GM20431 (cell line): Measurements from ENCODE around the gene FOXP1.
"Not testable (repeated sequence)": the region's sequence is repeated elsewhere in the genome, so short reads cannot be mapped to it uniquely, and the experiment has no call there.

Source experiments
- in situ Hi-C: fragments of 300-500 bp; cut with MseI, MboI; formaldehyde crosslinking; loops from one replicate; pipeline ENCODE4 v1.15.0; 2020; ENCODE audit warnings: low sequenced_read_pairs; ENCODE audit not compliant: unreplicated experiment

FOXP1 gene

GRCh38 chr3:71018799-71019198, 564.7 kb downstream of the FOXP1 start:
- in situ Hi-C loops, result no loop called here

GRCh38 chr3:71016178-71016845, 567.2 kb downstream of the FOXP1 start:
- in situ Hi-C loops, result no loop called here

DNA sequence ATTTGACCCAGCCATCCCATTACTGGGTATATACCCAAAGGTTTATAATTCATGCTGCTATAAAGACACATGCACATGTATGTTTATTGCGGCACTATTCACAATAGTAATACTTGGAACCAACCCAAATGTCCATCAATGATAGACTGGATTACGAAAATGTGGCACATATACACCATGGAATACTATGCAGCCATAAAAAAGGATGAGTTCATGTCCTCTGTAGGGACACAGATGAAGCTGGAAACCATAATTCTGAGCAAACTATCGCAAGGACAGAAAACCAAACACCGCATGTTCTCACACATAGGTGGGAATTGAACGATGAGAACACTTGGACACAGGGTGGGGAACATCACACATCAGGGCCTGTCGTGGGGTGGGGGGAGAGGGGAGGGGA, 568.9 kb downstream of the FOXP1 start:
- in situ Hi-C loops, result not testable (repeated sequence)

- in situ Hi-C loops, result no loop called here
These were observed 570.6 kb downstream of the FOXP1 start for GRCh38 chr3:71012971-71013370.

GRCh38 chr3:71011565-71012287, 571.8 kb downstream of the FOXP1 start:
- in situ Hi-C loops, result no loop called here

DNA sequence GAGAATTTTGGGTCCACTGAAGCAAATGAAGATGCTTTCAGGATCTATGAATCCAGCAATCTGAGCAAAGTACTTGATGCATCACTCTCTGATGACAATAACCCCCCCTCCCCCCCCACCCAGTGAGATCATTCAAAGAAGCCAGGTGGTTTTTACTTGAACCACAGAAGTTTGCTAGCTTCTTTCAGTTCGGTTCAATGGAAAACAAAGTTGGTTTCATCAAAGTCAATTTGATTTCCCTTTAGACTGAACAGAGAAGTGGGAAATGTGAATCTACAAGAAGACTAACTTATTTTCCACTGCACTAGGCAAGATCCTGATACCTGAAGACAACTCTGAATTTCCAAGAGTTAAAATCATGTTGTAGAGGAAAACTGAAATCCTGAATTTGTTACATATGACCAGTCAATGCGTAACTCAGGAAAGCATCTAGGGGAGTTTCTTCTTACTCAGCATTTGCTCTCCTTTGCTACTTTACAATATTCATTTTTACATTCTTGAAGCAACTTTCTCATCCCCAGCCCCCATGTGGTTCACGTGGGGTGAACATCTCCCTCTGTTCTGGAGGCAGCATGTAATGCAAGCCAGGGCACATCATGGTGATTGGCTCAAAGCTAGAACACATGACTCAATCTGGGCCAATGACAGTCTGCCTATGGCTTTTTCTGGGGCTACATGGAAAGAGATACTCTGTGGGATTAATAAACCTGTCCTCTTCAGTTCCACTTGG, 572.6 kb downstream of the FOXP1 start:
- in situ Hi-C loops, result no loop called here

DNA sequence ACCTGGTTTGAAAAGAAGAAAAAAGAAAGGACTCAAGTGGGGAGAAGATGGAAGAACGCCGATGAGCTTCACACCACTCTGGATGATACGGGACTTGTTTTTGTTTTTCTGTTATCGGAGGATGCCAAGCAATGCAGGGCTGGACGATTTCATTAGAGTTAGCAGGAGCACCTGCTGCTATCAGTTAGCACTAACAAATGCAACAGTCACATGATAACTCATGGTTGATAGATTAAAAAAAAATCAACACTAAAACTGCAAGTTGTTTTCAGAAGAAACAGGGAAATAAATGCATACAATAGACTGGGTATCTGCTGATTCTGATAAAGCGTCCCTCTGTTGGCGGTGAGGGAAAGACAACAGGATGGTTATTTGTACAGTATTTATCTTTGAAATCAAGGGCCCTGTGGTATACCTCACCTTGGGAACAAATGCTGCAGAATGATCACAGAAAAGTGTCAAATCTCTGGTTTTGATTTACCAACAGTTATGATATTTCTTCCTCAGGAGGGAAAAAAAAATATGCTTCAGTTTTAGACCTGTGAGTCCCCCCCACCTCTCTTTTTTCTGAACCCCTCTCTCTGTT, 575.1 kb downstream of the FOXP1 start:
- in situ Hi-C loops, result no loop called here

GRCh38 chr3:71006810-71007785, 576.4 kb downstream of the FOXP1 start:
- in situ Hi-C loops, result no loop called here

GRCh38 chr3:71005702-71006321, 577.7 kb downstream of the FOXP1 start:
- in situ Hi-C loops, result no loop called here

DNA sequence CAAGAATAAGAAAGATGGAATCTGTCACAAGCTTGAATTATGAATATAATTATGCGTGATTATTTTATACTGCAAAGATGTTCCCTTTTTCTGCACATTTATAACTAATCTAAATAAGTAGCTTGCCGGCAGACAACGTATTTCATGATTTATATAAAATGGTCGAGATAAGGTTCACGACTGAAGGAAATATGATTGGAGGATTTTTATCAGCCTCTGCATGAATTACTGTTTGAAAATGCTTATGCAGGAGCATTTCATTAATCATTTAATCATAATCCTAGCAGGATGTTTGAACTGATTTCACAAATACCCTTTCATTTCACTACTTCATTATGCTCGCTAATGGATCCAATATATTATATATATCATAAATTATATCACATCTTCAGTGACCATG, 580.0 kb downstream of the FOXP1 start:
- in situ Hi-C loops, result no loop called here

DNA sequence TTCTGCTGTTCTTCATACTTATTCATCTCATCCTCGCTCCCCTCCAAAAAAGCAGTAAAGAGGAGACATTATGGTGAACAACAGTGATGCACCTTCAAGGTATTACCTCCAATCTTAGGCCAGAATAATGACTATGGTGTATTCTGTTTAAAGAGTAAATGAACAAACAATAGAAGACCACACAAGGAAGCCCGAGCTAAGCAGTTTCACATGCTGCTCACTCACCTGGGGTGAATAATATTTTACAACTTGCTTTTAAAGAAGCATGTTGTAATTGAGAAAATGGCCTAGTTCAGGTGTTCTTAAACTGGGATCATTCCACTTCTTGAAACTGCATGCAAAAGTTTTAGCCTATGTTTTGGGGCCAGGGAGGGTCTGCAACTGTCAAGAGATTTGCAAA, 581.2 kb downstream of the FOXP1 start:
- in situ Hi-C loops, result no loop called here

DNA sequence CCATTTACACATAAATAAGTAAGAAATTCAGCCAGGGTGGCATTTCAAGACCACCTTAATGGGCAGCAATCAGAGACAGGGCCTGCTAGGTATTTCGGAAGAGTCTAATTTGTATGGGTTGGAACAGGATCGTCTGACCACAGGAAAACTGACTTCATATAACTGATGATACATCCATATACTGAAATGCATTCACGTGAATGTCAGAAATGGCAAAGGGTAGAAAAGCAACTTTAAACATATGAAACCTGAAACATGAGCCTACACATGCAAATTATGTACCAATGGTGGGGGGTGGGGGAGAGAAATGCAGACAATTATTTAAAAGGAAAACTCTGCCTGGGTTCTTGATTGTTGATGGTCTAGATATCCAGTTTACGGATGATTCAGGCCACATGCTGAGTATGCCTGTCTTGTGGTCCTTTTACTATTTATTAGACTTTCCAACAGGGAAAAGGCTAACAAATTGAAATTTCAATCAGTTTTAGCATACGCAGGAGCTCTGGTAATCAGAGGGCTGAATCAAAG, 582.2 kb downstream of the FOXP1 start:
- in situ Hi-C loops, result no loop called here

DNA sequence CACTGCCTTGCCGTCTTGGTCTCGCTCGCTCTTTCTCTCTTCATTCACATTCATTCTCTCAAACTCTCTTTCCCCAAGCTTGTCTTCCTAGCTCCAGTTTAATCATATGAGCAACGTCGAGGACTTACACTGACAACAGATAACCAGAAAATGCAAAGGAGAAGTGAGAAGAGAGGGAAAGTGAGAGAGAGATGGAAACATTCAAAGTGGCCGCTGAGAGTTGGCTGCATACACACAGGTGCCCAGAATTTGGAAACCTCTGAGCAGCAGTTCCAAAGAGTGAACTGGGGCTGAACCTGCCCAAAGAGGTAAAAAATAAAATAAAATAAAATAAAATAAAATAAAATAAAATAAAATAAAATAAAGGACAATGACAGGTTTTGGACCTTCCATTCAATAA, 583.0 kb downstream of the FOXP1 start:
- in situ Hi-C loops, result no loop called here

GRCh38 chr3:70999730-71000129, 583.8 kb downstream of the FOXP1 start:
- in situ Hi-C loops, result no loop called here

- in situ Hi-C loops, result no loop called here
These were observed 587.4 kb downstream of the FOXP1 start for GRCh38 chr3:70996082-70996481.

- in situ Hi-C loops, result no loop called here
These were observed 588.9 kb downstream of the FOXP1 start for GRCh38 chr3:70994644-70995043.

GRCh38 chr3:70992562-70993204, 590.8 kb downstream of the FOXP1 start:
- in situ Hi-C loops, result no loop called here

DNA sequence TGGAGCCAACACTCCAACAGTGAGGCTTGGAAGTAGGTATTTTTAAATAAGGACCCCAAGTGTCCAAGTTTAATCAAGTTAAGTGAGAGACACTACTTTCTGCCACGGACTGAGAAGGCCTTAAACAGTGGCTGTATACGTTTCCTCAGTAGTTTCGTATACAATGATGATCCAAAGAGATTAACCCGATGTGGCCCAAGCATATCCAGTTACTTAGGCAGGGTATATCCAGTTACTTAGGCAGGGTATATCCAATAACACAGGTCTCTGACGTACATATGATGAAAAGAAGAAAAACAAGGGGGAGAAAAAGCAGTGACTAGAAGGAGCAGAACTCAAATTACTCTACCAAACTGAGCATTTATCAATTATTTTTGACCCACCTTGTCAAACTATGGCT, 591.4 kb downstream of the FOXP1 start:
- in situ Hi-C loops, result no loop called here

DNA sequence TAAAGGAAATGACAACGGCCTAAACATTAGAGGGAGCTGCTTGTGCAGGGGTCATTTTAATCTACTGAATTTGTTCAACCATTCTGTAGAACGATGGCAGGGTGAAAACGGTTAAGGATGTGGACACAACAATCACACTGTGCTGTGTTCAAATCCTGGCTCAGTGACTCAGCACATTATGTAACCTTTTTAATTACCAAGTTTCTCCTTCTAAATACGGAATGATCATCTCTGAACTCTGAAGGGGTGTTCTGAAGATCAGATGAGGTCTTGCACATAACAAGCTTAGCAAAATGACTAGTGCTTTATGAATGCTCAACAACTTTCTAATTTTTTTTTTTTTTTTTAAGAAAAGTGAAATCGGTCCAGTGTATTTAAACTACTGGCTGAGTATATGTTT, 592.8 kb downstream of the FOXP1 start:
- in situ Hi-C loops, result no loop called here
